A673 (cell line): ENCODE measurements around the gene NET1. TPM values are rescaled to one million over a fixed set of nuclear protein-coding genes. Genes with fewer than 3 reads are reported as not detected.

Experiments used
- BruUV-seq: library from RNA; stranded (reverse); fragments of 400-500 nt; replicated peaks from 2 replicates; lab custom pipeline; 2021; lab: Mats Ljungman, UMichigan
- CTCF ChIA-PET: fragments of 300-600 bp; sonication (Branson Sonifier 250); formaldehyde crosslinking; loops from one replicate; lab custom pipeline; 2022; ENCODE audit warnings: antibody characterized with exemption; lab: Charles Lee
- POLR2A ChIA-PET: fragments of 300-600 bp; sonication (Branson Sonifier 250); formaldehyde crosslinking; loops from one replicate; lab custom pipeline; 2022; ENCODE audit warnings: antibody characterized with exemption; ENCODE audit not compliant: low non-redundant PET; lab: Charles Lee
- DNase-seq: peaks from one replicate; pipeline ENCODE4 v3.0.0-alpha.2; 2015; ENCODE audit warnings: low spot score
- H3K27ac ChIP-seq: fragments of 200-600 bp; sonication (generic); 2 replicates; pipeline ENCODE4 v1.5.1; 2016; ENCODE audit warnings: mixed run types, low read depth, mild to moderate bottlenecking, mixed read lengths, antibody characterized with exemption, low read length; ENCODE audit not compliant: poor library complexity, severe bottlenecking
- H3K27me3 ChIP-seq: fragments of 200-600 bp; sonication (generic); replicated peaks from 2 replicates; pipeline ENCODE4 v1.6.1; 2017; ENCODE audit warnings: mixed run types, low read depth, mild to moderate bottlenecking, mixed read lengths, antibody characterized with exemption, low read length; ENCODE audit not compliant: insufficient read depth, poor library complexity
- H3K36me3 ChIP-seq: fragments of 200-600 bp; sonication (generic); 2 replicates; pipeline ENCODE4 v1.6.1; 2016; ENCODE audit warnings: mixed run types, mild to moderate bottlenecking, mixed read lengths, antibody characterized with exemption, low read length; ENCODE audit not compliant: insufficient read depth, poor library complexity, severe bottlenecking
- H3K4me1 ChIP-seq: fragments of 200-600 bp; sonication (generic); 2 replicates; pipeline ENCODE4 v1.6.1; 2017; ENCODE audit warnings: mixed run types, mild to moderate bottlenecking, mixed read lengths, antibody characterized with exemption, low read length; ENCODE audit not compliant: insufficient read depth, poor library complexity, severe bottlenecking
- H3K4me3 ChIP-seq: fragments of 200-600 bp; sonication (generic); 2 replicates; pipeline ENCODE4 v1.5.1; 2016; ENCODE audit warnings: low read depth, mixed run types, mild to moderate bottlenecking, mixed read lengths, low read length; ENCODE audit not compliant: poor library complexity, severe bottlenecking
- H3K9me3 ChIP-seq: fragments of 200-600 bp; sonication (generic); 2 replicates; pipeline ENCODE4 v1.6.1; 2016; ENCODE audit warnings: mixed run types, low read depth, mild to moderate bottlenecking, mixed read lengths, antibody characterized with exemption, low read length; ENCODE audit not compliant: poor library complexity, severe bottlenecking
- EZH2 ChIP-seq: fragments of 200-600 bp; sonication (generic); IDR thresholded peaks from 2 replicates; pipeline ENCODE4 v1.6.1; 2017; ENCODE audit warnings: borderline replicate concordance, low read depth, mild to moderate bottlenecking, mixed read lengths, antibody characterized with exemption, low read length; ENCODE audit not compliant: poor library complexity, severe bottlenecking
- intact Hi-C: fragments of 100-400 bp; cut with micrococcal nuclease; formaldehyde crosslinking; loops from one replicate; pipeline ENCODE4 v1.10.0; 2022; ENCODE audit not compliant: unreplicated experiment
- total RNA-seq: library from RNA; stranded (reverse); gene quantifications from 2 replicates; pipeline ENCODE4 v1.2.3, GENCODE V29; 2021
- TF ChIP-seq, protein P1 (sequence below): fragments of 300-800, 200-600 bp; sonication (generic); conservative IDR thresholded peaks from 2 replicates; pipeline ENCODE4 v1.5.1; 2017; ENCODE audit warnings: low read depth, mild to moderate bottlenecking, antibody characterized with exemption, low read length, moderate library complexity, mixed read lengths

NET1 gene
- total RNA-seq, 1 experiment from 2014 or later: 71.4 TPM

DNA sequence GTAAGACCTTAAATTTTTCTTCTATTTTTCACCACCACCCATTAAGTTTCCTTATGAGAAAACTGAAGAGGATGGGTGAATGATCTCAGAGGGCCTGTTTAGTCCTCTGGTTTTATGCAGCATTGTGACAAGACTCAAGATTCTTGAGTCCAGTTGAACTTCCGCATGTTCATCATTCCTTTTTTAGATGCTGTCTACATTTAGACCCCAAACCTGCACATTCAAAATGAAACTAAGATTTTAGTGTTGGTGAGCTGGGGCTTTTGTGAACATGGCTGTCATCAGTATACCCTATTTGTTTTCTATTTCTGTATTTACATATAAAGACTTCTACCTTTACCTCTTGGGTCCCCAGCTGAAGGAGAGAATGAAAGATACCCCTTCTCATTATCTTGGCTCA, 31.1 kb downstream of the NET1 start:
- ChIA-PET CTCF (interaction anchor here (0.6 to 1.1 kb wide), 2 partner anchors 11 to 180 kb away, joined by 3 read pairs; no protein-coding TSS in a partner anchor), POLR2A (no interaction called here)
- H3K4me3 ChIP-seq: no peak overlapping the region
- H3K27ac ChIP-seq: no peak overlapping the region
- no TSS peak for BruUV-seq
- peaks cover 6% of the 10 kb centered on the region for H3K36me3 ChIP-seq
- TF ChIP-seq, protein P1, sequence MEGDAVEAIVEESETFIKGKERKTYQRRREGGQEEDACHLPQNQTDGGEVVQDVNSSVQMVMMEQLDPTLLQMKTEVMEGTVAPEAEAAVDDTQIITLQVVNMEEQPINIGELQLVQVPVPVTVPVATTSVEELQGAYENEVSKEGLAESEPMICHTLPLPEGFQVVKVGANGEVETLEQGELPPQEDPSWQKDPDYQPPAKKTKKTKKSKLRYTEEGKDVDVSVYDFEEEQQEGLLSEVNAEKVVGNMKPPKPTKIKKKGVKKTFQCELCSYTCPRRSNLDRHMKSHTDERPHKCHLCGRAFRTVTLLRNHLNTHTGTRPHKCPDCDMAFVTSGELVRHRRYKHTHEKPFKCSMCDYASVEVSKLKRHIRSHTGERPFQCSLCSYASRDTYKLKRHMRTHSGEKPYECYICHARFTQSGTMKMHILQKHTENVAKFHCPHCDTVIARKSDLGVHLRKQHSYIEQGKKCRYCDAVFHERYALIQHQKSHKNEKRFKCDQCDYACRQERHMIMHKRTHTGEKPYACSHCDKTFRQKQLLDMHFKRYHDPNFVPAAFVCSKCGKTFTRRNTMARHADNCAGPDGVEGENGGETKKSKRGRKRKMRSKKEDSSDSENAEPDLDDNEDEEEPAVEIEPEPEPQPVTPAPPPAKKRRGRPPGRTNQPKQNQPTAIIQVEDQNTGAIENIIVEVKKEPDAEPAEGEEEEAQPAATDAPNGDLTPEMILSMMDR: no peak
- TF ChIP-seq EZH2: no peak
- intact Hi-C loops: loop anchor here (5.0 to 10.0 kb wide), 3 partner anchors 179 to 961 kb away; no protein-coding TSS in a partner anchor
- H3K4me1 ChIP-seq: peaks cover 5% of the 10 kb centered on the region
- DNase-seq: no peak
- H3K9me3 ChIP-seq: no peaks in the 10 kb centered on the region
- H3K27me3 ChIP-seq: no peaks in the 10 kb centered on the region

DNA sequence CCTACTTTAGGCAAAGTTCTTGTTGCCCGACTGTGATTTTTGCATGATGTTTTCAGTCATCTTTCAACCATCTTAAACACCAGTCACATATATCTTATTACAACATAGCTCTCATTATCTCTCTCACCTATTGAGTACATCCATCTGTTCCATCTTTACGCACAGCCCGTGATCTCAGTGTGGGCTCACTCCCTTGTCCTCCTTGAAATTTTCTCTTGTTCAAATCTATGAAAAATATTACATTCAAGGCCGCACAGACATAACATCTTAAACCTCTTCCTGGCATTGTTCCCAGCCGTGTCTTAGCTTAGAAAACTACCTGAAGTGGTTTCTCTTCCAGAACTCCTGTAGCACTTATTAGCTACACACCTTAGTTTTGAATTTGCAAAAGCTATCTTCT, 32.6 kb downstream of the NET1 start:
- CTCF ChIA-PET: no interaction called here
- BruUV-seq: no TSS peak
- no peaks in the 10 kb centered on the region for H3K9me3 ChIP-seq
- no peak overlapping the region for H3K4me3 ChIP-seq
- no peaks in the 10 kb centered on the region for H3K27me3 ChIP-seq
- DNase-seq: no peak
- POLR2A ChIA-PET: no interaction called here
- peaks cover 15% of the 10 kb centered on the region for H3K4me1 ChIP-seq
- H3K27ac ChIP-seq: no peak overlapping the region
- intact Hi-C loops: loop anchor here (10.0 kb wide), 2 partner anchors 430 to 960 kb away; no protein-coding TSS in a partner anchor
- TF ChIP-seq EZH2: no peak
- TF ChIP-seq, protein P1: no peak
- H3K36me3 ChIP-seq: peaks cover 6% of the 10 kb centered on the region

DNA sequence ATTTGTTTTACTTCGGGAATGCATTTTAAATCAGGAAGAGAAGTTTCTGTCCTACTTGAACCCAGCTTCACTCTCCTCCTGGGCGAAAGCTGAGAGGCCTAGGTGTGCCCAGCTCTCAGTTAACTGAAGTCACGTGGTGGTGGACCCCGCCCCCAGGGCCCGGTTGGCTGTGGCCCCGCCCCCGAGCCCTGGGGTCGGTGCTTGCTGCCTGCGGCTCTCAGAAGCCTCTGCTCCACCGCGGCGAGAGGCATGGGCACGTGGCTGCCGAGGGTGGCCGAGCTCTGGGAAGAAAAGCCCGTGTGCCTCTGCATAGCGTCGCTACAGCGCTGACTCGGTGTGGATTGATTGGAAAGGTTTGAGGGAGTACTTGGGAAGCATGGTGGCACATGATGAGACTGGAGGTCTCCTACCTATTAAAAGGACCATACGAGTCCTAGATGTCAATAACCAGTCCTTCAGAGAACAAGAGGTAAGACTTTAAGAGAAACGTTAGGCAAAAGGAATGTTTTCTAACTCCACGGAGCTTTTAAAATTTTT, 34.1 kb downstream of the NET1 start:
- H3K36me3 ChIP-seq: peaks cover 7% of the 10 kb centered on the region
- peak; percentile 92 for DNase-seq
- TF ChIP-seq, protein P1: no peak
- no TSS peak for BruUV-seq
- CTCF ChIA-PET: interaction anchor here (0.7 kb wide), 1 partner anchor 631 kb away, joined by 4 read pairs; no protein-coding TSS in a partner anchor
- peak overlapping the region; percentile 42 for H3K4me3 ChIP-seq
- no peaks in the 10 kb centered on the region for H3K27me3 ChIP-seq
- peaks cover 16% of the 10 kb centered on the region for H3K4me1 ChIP-seq
- POLR2A ChIA-PET: interaction anchor here (0.6 to 0.7 kb wide), 2 partner anchors 596 to 642 kb away, joined by 3 read pairs; no protein-coding TSS in a partner anchor
- no peaks in the 10 kb centered on the region for H3K9me3 ChIP-seq
- intact Hi-C loops: loop anchor here (10.0 kb wide), 2 partner anchors 428 to 958 kb away; no protein-coding TSS in a partner anchor
- H3K27ac ChIP-seq: peak overlapping the region; percentile 59
